Liver (tissue), 9 donors: ENCODE data around the gene NF1. TPM values are rescaled to one million over a fixed set of nuclear protein-coding genes. Genes with fewer than 3 reads are reported as not detected.
"Not testable (repeated sequence)": the region's sequence is repeated elsewhere in the genome, so short reads cannot be mapped to it uniquely, and the experiment has no call there.

Experiments
- DNase-seq: peaks from one replicate; pipeline ENCODE4 v3.0.0-alpha.2; 2017; ENCODE audit warnings: low spot score
- H3K27ac ChIP-seq, 2 donors: one replicate each; pipeline ENCODE4 v1.7.0; 2013; ENCODE audit warnings: inconsistent platforms in 2 of 2, low read length in 2 of 2, control low read depth in 1 of 2, low read depth in 1 of 2, mild to moderate bottlenecking in 1 of 2
- H3K27me3 ChIP-seq, 4 donors: one replicate each; pipeline versions ENCODE4 v1.6.1 to v1.7.0; 2013; ENCODE audit warnings: low read length in 3 of 4, inconsistent platforms in 1 of 4, mild to moderate bottlenecking in 1 of 4, moderate library complexity in 1 of 4; ENCODE audit not compliant: control insufficient read depth in 4 of 4, insufficient read depth in 4 of 4
- H3K36me3 ChIP-seq, 4 donors: one replicate each; pipeline versions ENCODE4 v1.6.1 to v1.7.0; 2013; ENCODE audit warnings: low read length in 3 of 4, mild to moderate bottlenecking in 3 of 4, low read depth in 1 of 4, moderate library complexity in 1 of 4; ENCODE audit not compliant: control insufficient read depth in 4 of 4, insufficient read depth in 3 of 4
- H3K4me1 ChIP-seq, 4 donors: one replicate each; pipeline versions ENCODE4 v1.6.1 to v1.7.0; 2013; ENCODE audit warnings: low read length in 3 of 4, mild to moderate bottlenecking in 3 of 4, moderate library complexity in 1 of 4; ENCODE audit not compliant: control insufficient read depth in 4 of 4, insufficient read depth in 4 of 4
- H3K4me3 ChIP-seq, 3 donors: one replicate each; pipeline versions ENCODE4 v1.6.1 to v1.7.0; 2013; ENCODE audit warnings: low read length in 3 of 3, control low read depth in 1 of 3, low read depth in 1 of 3, mild to moderate bottlenecking in 1 of 3
- H3K9ac ChIP-seq, 2 donors: one replicate each; pipeline ENCODE4 v1.7.0; 2013; ENCODE audit warnings: low read length in 2 of 2, mild to moderate bottlenecking in 2 of 2, moderate library complexity in 2 of 2, control low read depth in 1 of 2, low read depth in 1 of 2
- H3K9me3 ChIP-seq, 4 donors: one replicate each; pipeline versions ENCODE4 v1.6.1 to v1.7.0; 2013; ENCODE audit warnings: low read length in 3 of 4; ENCODE audit not compliant: control insufficient read depth in 4 of 4
- EGR1 ChIP-seq, 2 donors: IDR thresholded peaks; 2 replicates each; pipeline ENCODE4 v1.6.1; 2016 to 2018; ENCODE audit warnings: antibody characterized with exemption in 2 of 2, low read depth in 2 of 2
- FOXA1 ChIP-seq: IDR thresholded peaks from 2 replicates; pipeline ENCODE4 v1.6.1; 2016; ENCODE audit warnings: antibody characterized with exemption
- FOXA2 ChIP-seq: IDR thresholded peaks from 2 replicates; pipeline ENCODE4 v1.6.1; 2016; ENCODE audit warnings: antibody characterized with exemption
- GABPA ChIP-seq, 2 donors: IDR thresholded peaks in 1 of 2; conservative IDR thresholded peaks in 1 of 2; 2 replicates each; pipeline ENCODE4 v1.6.1; 2016; ENCODE audit warnings: antibody characterized with exemption in 2 of 2, mild to moderate bottlenecking in 1 of 2, moderate library complexity in 1 of 2
- HNF4A ChIP-seq, 2 donors: conservative IDR thresholded peaks; 2 replicates each; pipeline ENCODE4 v1.6.1; 2016; ENCODE audit warnings: antibody characterized with exemption in 2 of 2, mild to moderate bottlenecking in 2 of 2
- HNF4G ChIP-seq: IDR thresholded peaks from 2 replicates; pipeline ENCODE4 v1.6.1; 2016; ENCODE audit warnings: antibody characterized with exemption
- JUND ChIP-seq, 2 donors: IDR thresholded peaks; 2 replicates each; pipeline ENCODE4 v1.6.1; 2016; ENCODE audit warnings: antibody characterized with exemption in 2 of 2
- NR2F2 ChIP-seq: IDR thresholded peaks from 2 replicates; pipeline ENCODE4 v1.6.1; 2016; ENCODE audit warnings: antibody characterized with exemption
- RAD21 ChIP-seq, 2 donors: IDR thresholded peaks; 2 replicates each; pipeline ENCODE4 v1.6.1; 2016; ENCODE audit warnings: antibody characterized with exemption in 2 of 2, mild to moderate bottlenecking in 2 of 2
- RXRA ChIP-seq, 2 donors: IDR thresholded peaks; 2 replicates each; pipeline ENCODE4 v1.6.1; 2017 to 2018; ENCODE audit warnings: antibody characterized with exemption in 2 of 2, mild to moderate bottlenecking in 1 of 2
- SP1 ChIP-seq: IDR thresholded peaks from 2 replicates; pipeline ENCODE4 v1.6.1; 2018; ENCODE audit warnings: antibody characterized with exemption, mild to moderate bottlenecking
- TAF1 ChIP-seq: conservative IDR thresholded peaks from 2 replicates; pipeline ENCODE4 v1.6.1; 2016; ENCODE audit warnings: antibody characterized with exemption, mild to moderate bottlenecking
- YY1 ChIP-seq: IDR thresholded peaks from 2 replicates; pipeline ENCODE4 v1.6.1; 2016; ENCODE audit warnings: antibody characterized with exemption, mild to moderate bottlenecking
- WGBS: extraction: QIAGEN DNeasy Blood & Tissue Kit; methylation state at CpG from one replicate; pipeline ENCODE4 v1.1.7; 2013; 5-methylcytosine and 5-hydroxymethylcytosine counted together
- polyA plus RNA-seq, 2 donors: library from polyadenylated mRNA; stranded (reverse) in 1 of 2; unstranded in 1 of 2; fragments of 200-250 nt in 1 of 2; fragments of >200 nt in 1 of 2; fragmentation: Nextera tagmentation in 1 of 2; extraction: Ambion mirVana in 1 of 2; gene quantifications; one replicate each; pipeline versions ENCODE4 v1.2.1 to v1.2.3, GENCODE V29; 2013 to 2015
- total RNA-seq, 2 donors: library from RNA; depleted of rRNA; stranded (reverse); fragments of >200 nt; gene quantifications; one replicate each; pipeline ENCODE4 v1.2.3, GENCODE V29; 2014
- TF ChIP-seq, protein P1 (sequence below): IDR thresholded peaks from 2 replicates; pipeline ENCODE4 v1.6.1; 2016; ENCODE audit warnings: antibody characterized with exemption, mild to moderate bottlenecking
- TF ChIP-seq, protein P2 (sequence below): IDR thresholded peaks from 2 replicates; pipeline ENCODE4 v1.6.1; 2016; ENCODE audit warnings: antibody characterized with exemption
- TF ChIP-seq, protein P3 (sequence below): fragments of 150-350 bp; IDR thresholded peaks from 2 replicates; pipeline ENCODE4 v1.5.1; 2017; ENCODE audit warnings: improper control_type of control experiment, low read depth, low read length; ENCODE audit not compliant: missing input control
- TF ChIP-seq, protein P4 (sequence below): IDR thresholded peaks from 2 replicates; pipeline ENCODE4 v1.6.1; 2016; ENCODE audit warnings: antibody characterized with exemption
- TF ChIP-seq, protein P5 (sequence below): IDR thresholded peaks from 2 replicates; pipeline ENCODE4 v1.6.1; 2016; ENCODE audit warnings: antibody characterized with exemption
- donor health status: healthy.
- donor health status: healthy.
- donor health status: healthy.
- donor health status: healthy.
- donor health status: healthy.

Gene NF1
- total and polyA plus RNA-seq, 4 donors: 4.6 to 42.6 (median 13.5) TPM

DNA sequence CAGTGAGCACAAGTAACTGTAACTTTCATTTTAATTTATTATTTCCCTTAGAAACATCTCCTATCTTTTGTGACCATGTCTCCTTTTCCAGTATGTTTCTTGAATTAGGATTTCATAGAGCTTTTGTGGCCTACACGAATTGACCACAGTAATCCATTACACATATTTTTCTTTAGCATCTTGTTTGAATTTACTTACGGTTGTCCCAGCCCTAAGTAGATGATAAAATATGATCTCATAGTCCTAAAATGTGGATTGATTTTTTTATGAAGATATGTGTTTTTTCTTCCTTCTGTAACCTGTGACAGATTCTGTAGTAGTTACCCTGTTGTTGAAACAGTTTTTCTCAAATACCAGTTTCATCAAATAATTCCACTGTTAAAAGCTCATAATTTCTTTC lies 61.5 kb downstream of the NF1 start:
- Histone ChIP-seq H3K9ac (no peak overlapping the region), H3K4me3 (no peak overlapping the region), H3K4me1 (no peaks in the 10 kb centered on the region), H3K9me3 (no peaks in the 10 kb centered on the region), H3K36me3 (no peaks in the 10 kb centered on the region), H3K27ac (no peak overlapping the region), H3K27me3 (no peaks in the 10 kb centered on the region)
- no peak for TF ChIP-seq HNF4A (conservative IDR thresholded peaks at IDR 0.05)
- TF ChIP-seq RAD21 (IDR thresholded peaks at IDR 0.05): no peak
- TF ChIP-seq, protein P1, sequence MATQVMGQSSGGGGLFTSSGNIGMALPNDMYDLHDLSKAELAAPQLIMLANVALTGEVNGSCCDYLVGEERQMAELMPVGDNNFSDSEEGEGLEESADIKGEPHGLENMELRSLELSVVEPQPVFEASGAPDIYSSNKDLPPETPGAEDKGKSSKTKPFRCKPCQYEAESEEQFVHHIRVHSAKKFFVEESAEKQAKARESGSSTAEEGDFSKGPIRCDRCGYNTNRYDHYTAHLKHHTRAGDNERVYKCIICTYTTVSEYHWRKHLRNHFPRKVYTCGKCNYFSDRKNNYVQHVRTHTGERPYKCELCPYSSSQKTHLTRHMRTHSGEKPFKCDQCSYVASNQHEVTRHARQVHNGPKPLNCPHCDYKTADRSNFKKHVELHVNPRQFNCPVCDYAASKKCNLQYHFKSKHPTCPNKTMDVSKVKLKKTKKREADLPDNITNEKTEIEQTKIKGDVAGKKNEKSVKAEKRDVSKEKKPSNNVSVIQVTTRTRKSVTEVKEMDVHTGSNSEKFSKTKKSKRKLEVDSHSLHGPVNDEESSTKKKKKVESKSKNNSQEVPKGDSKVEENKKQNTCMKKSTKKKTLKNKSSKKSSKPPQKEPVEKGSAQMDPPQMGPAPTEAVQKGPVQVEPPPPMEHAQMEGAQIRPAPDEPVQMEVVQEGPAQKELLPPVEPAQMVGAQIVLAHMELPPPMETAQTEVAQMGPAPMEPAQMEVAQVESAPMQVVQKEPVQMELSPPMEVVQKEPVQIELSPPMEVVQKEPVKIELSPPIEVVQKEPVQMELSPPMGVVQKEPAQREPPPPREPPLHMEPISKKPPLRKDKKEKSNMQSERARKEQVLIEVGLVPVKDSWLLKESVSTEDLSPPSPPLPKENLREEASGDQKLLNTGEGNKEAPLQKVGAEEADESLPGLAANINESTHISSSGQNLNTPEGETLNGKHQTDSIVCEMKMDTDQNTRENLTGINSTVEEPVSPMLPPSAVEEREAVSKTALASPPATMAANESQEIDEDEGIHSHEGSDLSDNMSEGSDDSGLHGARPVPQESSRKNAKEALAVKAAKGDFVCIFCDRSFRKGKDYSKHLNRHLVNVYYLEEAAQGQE: no peak
- TF ChIP-seq, protein P2, sequence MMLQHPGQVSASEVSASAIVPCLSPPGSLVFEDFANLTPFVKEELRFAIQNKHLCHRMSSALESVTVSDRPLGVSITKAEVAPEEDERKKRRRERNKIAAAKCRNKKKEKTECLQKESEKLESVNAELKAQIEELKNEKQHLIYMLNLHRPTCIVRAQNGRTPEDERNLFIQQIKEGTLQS: no peak
- no peak for TF ChIP-seq NR2F2
- TF ChIP-seq, protein P3, sequence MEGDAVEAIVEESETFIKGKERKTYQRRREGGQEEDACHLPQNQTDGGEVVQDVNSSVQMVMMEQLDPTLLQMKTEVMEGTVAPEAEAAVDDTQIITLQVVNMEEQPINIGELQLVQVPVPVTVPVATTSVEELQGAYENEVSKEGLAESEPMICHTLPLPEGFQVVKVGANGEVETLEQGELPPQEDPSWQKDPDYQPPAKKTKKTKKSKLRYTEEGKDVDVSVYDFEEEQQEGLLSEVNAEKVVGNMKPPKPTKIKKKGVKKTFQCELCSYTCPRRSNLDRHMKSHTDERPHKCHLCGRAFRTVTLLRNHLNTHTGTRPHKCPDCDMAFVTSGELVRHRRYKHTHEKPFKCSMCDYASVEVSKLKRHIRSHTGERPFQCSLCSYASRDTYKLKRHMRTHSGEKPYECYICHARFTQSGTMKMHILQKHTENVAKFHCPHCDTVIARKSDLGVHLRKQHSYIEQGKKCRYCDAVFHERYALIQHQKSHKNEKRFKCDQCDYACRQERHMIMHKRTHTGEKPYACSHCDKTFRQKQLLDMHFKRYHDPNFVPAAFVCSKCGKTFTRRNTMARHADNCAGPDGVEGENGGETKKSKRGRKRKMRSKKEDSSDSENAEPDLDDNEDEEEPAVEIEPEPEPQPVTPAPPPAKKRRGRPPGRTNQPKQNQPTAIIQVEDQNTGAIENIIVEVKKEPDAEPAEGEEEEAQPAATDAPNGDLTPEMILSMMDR: no peak
- TF ChIP-seq SP1: no peak
- no peak for TF ChIP-seq GABPA (IDR thresholded peaks at IDR 0.05 in 1 of 2, conservative IDR thresholded peaks at IDR 0.05 in 1 of 2)
- TF ChIP-seq, protein P4, sequence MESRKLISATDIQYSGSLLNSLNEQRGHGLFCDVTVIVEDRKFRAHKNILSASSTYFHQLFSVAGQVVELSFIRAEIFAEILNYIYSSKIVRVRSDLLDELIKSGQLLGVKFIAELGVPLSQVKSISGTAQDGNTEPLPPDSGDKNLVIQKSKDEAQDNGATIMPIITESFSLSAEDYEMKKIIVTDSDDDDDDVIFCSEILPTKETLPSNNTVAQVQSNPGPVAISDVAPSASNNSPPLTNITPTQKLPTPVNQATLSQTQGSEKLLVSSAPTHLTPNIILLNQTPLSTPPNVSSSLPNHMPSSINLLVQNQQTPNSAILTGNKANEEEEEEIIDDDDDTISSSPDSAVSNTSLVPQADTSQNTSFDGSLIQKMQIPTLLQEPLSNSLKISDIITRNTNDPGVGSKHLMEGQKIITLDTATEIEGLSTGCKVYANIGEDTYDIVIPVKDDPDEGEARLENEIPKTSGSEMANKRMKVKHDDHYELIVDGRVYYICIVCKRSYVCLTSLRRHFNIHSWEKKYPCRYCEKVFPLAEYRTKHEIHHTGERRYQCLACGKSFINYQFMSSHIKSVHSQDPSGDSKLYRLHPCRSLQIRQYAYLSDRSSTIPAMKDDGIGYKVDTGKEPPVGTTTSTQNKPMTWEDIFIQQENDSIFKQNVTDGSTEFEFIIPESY: no peak
- TF ChIP-seq, protein P5, sequence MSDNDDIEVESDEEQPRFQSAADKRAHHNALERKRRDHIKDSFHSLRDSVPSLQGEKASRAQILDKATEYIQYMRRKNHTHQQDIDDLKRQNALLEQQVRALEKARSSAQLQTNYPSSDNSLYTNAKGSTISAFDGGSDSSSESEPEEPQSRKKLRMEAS: no peak
- no peak for TF ChIP-seq TAF1
- TF ChIP-seq RXRA (IDR thresholded peaks at IDR 0.05): no peak
- TF ChIP-seq EGR1 (IDR thresholded peaks at IDR 0.05; ENCODE audit: low read depth in 2 of 2): no peak
- no peak for TF ChIP-seq JUND (IDR thresholded peaks at IDR 0.05)
- TF ChIP-seq HNF4G: no peak
- TF ChIP-seq FOXA2: no peak
- no peak for TF ChIP-seq YY1
- no peak for TF ChIP-seq FOXA1
- no peak for DNase-seq
- 84% methylated on average over 2 of the region's 2 CpGs for WGBS

DNA sequence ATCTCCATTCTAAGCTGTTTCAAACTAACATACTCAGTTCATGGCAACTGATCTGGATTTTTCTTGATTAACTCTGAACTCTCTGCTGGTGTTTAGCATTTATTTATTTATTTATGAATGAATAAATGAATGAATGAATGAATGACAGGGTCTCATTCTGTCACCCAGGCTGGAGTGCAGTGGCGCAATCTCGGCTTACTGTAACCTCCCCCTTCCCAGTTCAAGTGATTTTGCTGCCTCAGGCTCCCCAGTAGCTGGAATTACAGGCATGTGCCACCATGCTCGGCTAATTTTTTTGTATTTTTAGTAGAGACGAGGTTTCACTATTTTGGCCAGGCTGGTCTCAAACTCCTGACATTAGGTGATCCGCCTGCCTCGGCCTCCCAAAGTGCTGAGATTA lies 62.1 kb downstream of the NF1 start:
- H3K36me3 ChIP-seq, H3K27ac ChIP-seq, H3K27me3 ChIP-seq, H3K4me3 ChIP-seq, DNase-seq, H3K4me1 ChIP-seq, H3K9me3 ChIP-seq, H3K9ac ChIP-seq: not testable (repeated sequence)
- WGBS: 97% methylated on average over 6 of the region's 6 CpGs
